ENCODE data around the gene LTA. TPM values are rescaled to one million over a fixed set of nuclear protein-coding genes. Genes with fewer than 3 reads are reported as not detected.

LTA gene
- total RNA-seq, 2 donors from 2014 or later: not detected

DNA sequence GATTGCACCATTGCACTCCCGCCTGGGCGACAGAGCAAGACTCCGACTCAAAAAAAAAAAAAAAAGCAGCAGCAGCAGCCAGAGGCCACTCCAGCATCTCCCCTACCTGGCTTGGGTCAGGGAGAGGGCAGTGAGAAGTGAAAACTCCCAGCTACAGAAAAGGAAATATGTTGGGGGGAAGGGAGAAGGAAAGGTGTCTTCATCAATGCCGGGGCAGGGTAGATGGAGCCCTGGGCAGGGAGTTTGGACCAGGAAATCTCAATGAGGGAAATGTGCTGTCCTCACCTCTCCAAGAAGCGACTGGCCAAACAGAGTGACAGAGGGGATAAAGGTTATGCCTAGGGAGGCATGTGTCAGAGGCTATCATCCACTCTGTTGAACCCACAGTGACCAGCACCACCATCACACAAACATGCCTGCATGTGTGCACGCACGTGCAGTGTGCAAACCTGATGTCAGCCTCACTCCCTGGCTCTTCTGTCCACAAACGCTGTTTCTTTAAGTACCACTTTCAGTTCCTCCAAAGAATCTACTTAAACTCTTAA, 42.1 kb downstream of the LTA start:
- DNase-seq (ENCODE audit: low spot score): no peak
- no peak overlapping the region for H3K27ac ChIP-seq
- no peaks in the 10 kb centered on the region for H3K9me3 ChIP-seq
- no peaks in the 10 kb centered on the region for H3K36me3 ChIP-seq
- H3K4me3 ChIP-seq: no peak overlapping the region
- TF ChIP-seq, protein P1, sequence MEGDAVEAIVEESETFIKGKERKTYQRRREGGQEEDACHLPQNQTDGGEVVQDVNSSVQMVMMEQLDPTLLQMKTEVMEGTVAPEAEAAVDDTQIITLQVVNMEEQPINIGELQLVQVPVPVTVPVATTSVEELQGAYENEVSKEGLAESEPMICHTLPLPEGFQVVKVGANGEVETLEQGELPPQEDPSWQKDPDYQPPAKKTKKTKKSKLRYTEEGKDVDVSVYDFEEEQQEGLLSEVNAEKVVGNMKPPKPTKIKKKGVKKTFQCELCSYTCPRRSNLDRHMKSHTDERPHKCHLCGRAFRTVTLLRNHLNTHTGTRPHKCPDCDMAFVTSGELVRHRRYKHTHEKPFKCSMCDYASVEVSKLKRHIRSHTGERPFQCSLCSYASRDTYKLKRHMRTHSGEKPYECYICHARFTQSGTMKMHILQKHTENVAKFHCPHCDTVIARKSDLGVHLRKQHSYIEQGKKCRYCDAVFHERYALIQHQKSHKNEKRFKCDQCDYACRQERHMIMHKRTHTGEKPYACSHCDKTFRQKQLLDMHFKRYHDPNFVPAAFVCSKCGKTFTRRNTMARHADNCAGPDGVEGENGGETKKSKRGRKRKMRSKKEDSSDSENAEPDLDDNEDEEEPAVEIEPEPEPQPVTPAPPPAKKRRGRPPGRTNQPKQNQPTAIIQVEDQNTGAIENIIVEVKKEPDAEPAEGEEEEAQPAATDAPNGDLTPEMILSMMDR (IDR thresholded peaks at IDR 0.05): no peak
- no peaks in the 10 kb centered on the region for H3K4me1 ChIP-seq
- no peaks in the 10 kb centered on the region for H3K27me3 ChIP-seq

DNA sequence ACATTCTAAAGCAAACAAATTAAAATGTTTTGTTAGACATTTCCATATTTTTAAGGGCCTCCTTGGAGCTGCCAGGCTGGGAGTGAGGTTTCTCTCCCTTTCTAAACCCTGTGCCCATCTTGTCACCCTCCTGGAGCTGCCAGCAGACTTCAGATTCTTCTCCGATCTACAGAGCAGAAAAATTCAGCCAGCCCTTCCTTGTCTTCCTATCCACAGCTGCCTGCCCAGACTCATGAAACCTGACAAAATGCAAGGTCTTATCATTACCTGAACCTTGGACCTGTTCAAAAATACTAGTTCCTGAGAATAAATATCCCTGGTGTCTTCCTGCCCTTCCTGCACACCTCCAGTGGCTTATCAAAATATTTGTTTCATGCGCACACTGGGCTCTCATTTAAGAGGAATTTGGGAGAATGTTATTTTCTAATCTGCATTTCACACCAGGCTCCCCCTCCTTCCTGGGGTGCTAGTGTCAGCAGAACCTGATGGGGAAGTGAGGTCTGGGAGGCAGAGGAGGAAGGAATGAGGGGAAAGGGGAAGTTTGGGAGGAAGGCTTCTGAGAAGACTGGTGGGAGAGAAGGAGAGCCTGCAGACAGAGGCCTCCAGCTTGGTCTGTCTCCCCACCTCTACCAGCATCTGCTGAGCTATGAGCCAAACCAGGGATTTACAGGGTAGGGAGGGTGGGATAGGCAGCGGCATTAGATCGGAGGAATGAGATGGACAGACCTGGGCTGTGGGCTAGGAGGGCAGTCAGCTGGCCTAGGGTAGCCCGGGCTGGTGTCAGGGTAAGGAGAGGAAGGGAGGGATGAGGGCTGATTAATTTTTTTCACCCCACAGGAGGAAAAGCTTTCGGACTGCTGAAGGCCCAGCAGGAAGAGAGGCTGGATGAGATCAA, 42.8 kb downstream of the LTA start, which contains the start of gene AIF1:
AIF1 (plus strand) TSS at position 551 of the 895 bp plus-strand sequence; CDS start at position 647, 96 bp downstream.
- Histone ChIP-seq H3K4me3 (peak within 1 kb of the TSS in 1 of 2 donors; percentile 22), H3K36me3 (no peaks in the 10 kb centered on the region), H3K4me1 (no peaks in the 10 kb centered on the region), H3K9me3 (no peaks in the 10 kb centered on the region), H3K27ac (peak within 1 kb of the TSS in 1 of 2 donors; percentile 40), H3K27me3 (no peaks in the 10 kb centered on the region)
- no peak for DNase-seq (ENCODE audit: low spot score)
- TF ChIP-seq, protein P1 (IDR thresholded peaks at IDR 0.05): no peak

DNA sequence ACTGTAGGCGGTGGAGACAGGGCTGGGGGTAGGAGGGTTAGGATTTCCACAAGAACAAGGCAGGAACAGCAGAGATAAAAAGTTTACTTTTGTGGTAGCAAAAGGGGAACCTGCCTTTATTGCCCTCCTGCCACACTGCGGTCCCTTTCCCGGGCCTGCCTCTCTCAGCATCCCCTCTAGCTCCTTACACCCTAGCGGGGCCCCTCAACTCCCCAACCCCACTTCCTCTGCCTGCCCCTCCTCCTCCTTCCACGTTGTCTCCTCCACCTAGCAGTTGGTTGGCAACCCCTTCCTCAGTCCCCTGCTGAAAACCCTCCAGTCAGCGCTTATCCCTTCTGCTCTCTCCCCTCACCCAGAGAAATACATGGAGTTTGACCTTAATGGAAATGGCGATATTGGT, 43.7 kb downstream of the LTA start:
- no peaks in the 10 kb centered on the region for H3K27me3 ChIP-seq
- no peaks in the 10 kb centered on the region for H3K9me3 ChIP-seq
- H3K4me1 ChIP-seq: no peaks in the 10 kb centered on the region
- peak overlapping the region in 1 of 2 donors; percentile 40 for H3K27ac ChIP-seq
- DNase-seq (ENCODE audit: low spot score): no peak
- H3K4me3 ChIP-seq: peak overlapping the region in 1 of 2 donors; percentile 22
- TF ChIP-seq, protein P1 (IDR thresholded peaks at IDR 0.05): no peak
- no peaks in the 10 kb centered on the region for H3K36me3 ChIP-seq

DNA sequence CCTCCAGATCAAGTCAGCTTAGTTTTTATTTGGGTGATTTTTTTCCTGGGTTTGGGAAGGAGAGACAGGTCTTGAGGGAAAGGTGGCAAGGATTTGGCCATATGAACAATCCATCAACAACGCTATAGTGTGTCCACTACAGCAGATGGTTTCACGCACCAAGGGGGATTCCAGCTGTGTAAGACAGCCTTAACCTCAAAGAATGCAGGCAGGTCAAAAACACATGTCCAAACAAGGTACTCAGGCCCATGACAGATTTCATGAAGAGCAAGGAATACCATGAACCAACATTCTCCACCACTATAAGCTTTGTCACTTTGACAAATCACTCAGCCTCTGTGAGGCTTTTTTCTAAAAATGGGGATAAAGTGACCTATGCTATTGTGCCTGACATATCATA, 44.9 kb downstream of the LTA start:
- no peak overlapping the region for H3K27ac ChIP-seq
- no peak for DNase-seq (ENCODE audit: low spot score)
- TF ChIP-seq, protein P1 (IDR thresholded peaks at IDR 0.05): no peak
- peaks cover 0 to 8% of the 10 kb centered on the region in 2 donors for H3K4me1 ChIP-seq
- no peaks in the 10 kb centered on the region for H3K36me3 ChIP-seq
- no peaks in the 10 kb centered on the region for H3K27me3 ChIP-seq
- no peak overlapping the region for H3K4me3 ChIP-seq
- H3K9me3 ChIP-seq: no peaks in the 10 kb centered on the region

DNA sequence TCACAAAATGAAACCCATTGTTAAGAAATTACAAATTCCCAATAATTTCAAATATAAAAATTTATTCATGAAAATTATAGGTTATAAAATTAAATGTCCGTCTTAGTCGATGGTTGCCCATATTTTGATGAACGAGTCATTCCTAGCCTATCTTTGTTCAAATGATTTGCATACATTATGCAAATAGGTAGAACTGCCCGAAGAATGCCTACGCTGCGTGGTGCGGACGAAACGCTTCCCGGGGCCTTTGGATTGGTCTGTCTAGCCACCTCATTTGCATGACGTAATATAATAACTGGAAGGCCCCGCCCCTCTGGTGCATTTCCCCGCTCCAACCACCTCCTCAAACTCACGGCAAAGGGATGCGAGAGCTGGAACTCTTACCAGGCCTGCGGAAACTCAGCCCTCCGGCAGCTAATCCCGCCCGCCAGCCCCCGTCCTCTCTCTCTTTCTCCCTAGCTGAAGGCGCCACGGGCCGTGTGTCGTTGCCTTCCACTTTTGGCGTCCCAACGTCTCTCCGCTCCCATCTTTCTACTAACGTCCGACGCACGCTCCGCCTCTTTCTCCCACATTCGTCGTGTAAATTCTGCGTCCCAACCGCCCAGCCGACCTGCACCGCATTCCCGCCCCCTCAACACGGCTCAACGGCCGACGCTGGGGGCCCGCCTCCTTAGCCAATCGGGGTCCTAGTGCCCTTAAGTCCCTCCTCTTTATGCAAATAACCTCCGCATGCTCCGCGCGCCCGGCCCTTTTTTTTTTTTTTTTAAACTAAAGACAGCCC, 47.9 kb downstream of the LTA start:
- Histone ChIP-seq H3K9me3 (no peaks in the 10 kb centered on the region), H3K4me1 (peaks cover 0 to 18% of the 10 kb centered on the region in 2 donors), H3K36me3 (peaks cover 18% of the 10 kb centered on the region), H3K4me3 (peak overlapping the region; percentile 63 to 81), H3K27me3 (no peaks in the 10 kb centered on the region), H3K27ac (peak overlapping the region; percentile 93 to 99)
- DNase-seq (ENCODE audit: low spot score): peak; percentile 98
- TF ChIP-seq, protein P1 (IDR thresholded peaks at IDR 0.05): no peak
